Adrenal gland (tissue), 5 donors: ENCODE measurements around the gene SPINT2.

ENCODE experiments used
- CTCF ChIP-seq, 6 experiments: fragments of 450-650 bp in 4 of 6; fragments of 200-600 bp in 2 of 6; sonication (generic) in 1 of 6; IDR thresholded peaks; 1 replicate in 5 of 6; 2 replicates in 1 of 6; pipeline versions ENCODE4 v1.5.1 to v1.8.0; 2016 to 2021; ENCODE audit warnings: antibody characterized with exemption in 6 of 6, mild to moderate bottlenecking in 2 of 6, moderate library complexity in 1 of 6
- POLR2A ChIP-seq, 2 donors: fragments of 450-650 bp; IDR thresholded peaks; one replicate each; pipeline ENCODE4 v1.6.1; 2017; ENCODE audit warnings: antibody characterized with exemption in 2 of 2, mild to moderate bottlenecking in 2 of 2, moderate library complexity in 1 of 2
- donor health status: DM: no; HTN: no; CAD: no.

GRCh38 chr19:38277969-38278680 is 13.8 kb downstream of the SPINT2 start:
- TF ChIP-seq POLR2A (IDR thresholded peaks at IDR 0.05) (no peak), CTCF (IDR thresholded peaks at IDR 0.05) (no peak)
